Vagina (tissue), 2 donors: ENCODE data around the gene COPS9.

Source experiments
- CTCF ChIP-seq, 3 experiments: fragments of 450-650 bp in 2 of 3; fragments of 200-600 bp in 1 of 3; sonication (generic) in 1 of 3; IDR thresholded peaks; one replicate each; pipeline ENCODE4 v1.5.1; 2017 to 2019; ENCODE audit warnings: antibody characterized with exemption in 3 of 3, mild to moderate bottlenecking in 2 of 3, moderate library complexity in 2 of 3
- POLR2A ChIP-seq, 2 donors: fragments of 450-650 bp; IDR thresholded peaks; one replicate each; pipeline ENCODE4 v1.6.1; 2017; ENCODE audit warnings: antibody characterized with exemption in 2 of 2, mild to moderate bottlenecking in 2 of 2, moderate library complexity in 2 of 2
- POLR2AphosphoS5 ChIP-seq, 2 donors: sonication (generic); formaldehyde crosslinking; IDR thresholded peaks; one replicate each; pipeline ENCODE4 v1.9.0; 2017; ENCODE audit warnings: antibody characterized with exemption in 2 of 2, mild to moderate bottlenecking in 2 of 2, low read depth in 1 of 2; ENCODE audit not compliant: insufficient read depth in 1 of 2

GRCh38 chr2:240132651-240132980 is 3.5 kb downstream of the COPS9 start:
- no peak for TF ChIP-seq CTCF (IDR thresholded peaks at IDR 0.05)
- TF ChIP-seq POLR2A (IDR thresholded peaks at IDR 0.05), result no peak
- TF ChIP-seq POLR2AphosphoS5 (IDR thresholded peaks at IDR 0.05; ENCODE audit: insufficient read depth in 1 of 2, low read depth in 1 of 2), result no peak
